GM13976 (cell line): ENCODE data around the gene KDM1B.

ENCODE experiments used
- DNase-seq: peaks from one replicate; pipeline ENCODE4 v3.0.0; 2012; ENCODE audit warnings: low spot score
- CTCF ChIP-seq: IDR thresholded peaks from 2 replicates; pipeline ENCODE4 v1.5.1; 2012; ENCODE audit warnings: borderline replicate concordance, mild to moderate bottlenecking; ENCODE audit not compliant: insufficient read depth; ENCODE audit errors: extremely low read depth, missing control alignments, control extremely low read depth
- in situ Hi-C: fragments of 300-500 bp; cut with MboI; formaldehyde crosslinking; loops from one replicate; pipeline ENCODE4 v1.12.0; 2022; ENCODE audit warnings: low sequenced_read_pairs, mixed read lengths, inconsistent platforms; ENCODE audit not compliant: unreplicated experiment

Gene KDM1B

GRCh38 chr6:18186033-18186432 lies 30.8 kb downstream of the KDM1B start:
- in situ Hi-C loops = no loop called here
- no peak for DNase-seq
- TF ChIP-seq CTCF = no peak

- no peak for TF ChIP-seq CTCF
- no peak for DNase-seq
- in situ Hi-C loops = no loop called here
Measured at GRCh38 chr6:18186540-18187250, 31.5 kb downstream of the KDM1B start.

GRCh38 chr6:18187701-18188100 lies 32.5 kb downstream of the KDM1B start:
- TF ChIP-seq CTCF = no peak
- in situ Hi-C loops = no loop called here
- DNase-seq = no peak

GRCh38 chr6:18189196-18189595 lies 34.0 kb downstream of the KDM1B start:
- in situ Hi-C loops = no loop called here
- no peak for DNase-seq
- no peak for TF ChIP-seq CTCF

DNA sequence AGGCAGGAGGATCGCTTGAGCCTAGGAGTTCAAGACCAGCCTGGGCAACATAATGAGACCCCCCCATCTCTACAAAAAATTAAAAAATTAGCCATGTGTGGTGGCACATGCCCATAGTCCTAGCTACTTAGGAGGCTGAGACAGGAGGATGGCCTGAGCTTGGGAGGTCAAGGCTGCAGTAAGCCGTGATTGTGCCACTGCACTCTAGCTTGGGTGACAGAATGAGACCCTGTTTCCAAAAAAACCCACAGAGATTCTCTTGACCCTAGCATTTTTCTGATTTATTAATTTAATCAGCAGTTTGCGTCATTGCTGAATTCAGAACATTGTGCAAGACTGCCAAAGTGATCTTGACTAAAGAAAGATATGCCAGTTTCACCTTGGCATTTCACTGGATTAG lies 36.8 kb downstream of the KDM1B start:
- no peak for TF ChIP-seq CTCF
- DNase-seq = no peak
- in situ Hi-C loops = no loop called here

DNA sequence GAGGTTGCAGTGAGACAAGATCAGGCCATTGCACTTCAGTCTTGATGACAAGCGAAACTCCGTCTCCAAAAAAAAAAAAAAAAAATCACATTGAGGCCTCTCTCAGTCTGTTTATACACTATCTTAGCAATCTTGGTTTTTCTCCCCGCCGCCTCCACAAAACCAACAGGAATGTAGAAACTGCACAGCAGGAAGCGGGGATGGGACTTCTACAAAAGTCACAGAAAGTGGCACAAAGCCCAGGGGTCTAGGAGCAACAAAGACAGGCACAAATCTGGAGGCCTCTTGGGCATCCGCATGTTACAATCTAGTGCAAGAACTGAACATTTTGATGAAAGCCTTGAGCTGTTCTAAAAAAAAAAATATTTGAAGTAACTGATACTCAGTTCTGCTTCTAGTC lies 48.6 kb downstream of the KDM1B start:
- in situ Hi-C loops = no loop called here
- TF ChIP-seq CTCF = no peak
- no peak for DNase-seq

DNA sequence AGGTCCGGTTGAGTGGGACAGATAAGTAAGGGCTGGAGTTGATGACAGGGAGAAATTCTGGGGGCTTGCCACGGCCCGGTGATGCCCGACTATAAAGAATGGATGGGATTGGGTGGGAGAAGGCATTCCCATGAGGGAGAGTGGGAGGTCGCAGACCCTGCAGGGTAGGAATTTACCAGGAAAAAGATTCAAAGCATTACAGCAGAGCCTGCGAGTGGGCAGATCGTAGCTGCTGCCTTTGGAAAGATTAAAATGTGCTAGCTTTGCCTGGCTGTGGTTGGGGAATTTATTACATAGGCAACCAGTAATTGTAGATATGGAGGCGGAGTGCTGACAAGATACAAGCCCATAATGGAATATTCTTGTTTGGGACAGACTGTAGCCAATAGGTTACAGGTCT lies 49.5 kb downstream of the KDM1B start:
- in situ Hi-C loops = no loop called here
- no peak for TF ChIP-seq CTCF

More for the DNA sequence above, 49.5 kb downstream of the KDM1B start:
- DNase-seq = no peak
